WTC11 (cell line): ENCODE data around the gene VPS8. TPM values are rescaled to one million over a fixed set of nuclear protein-coding genes. Genes with fewer than 3 reads are reported as not detected.

Experiments
- ATAC-seq: fragments of 200-7000 bp; cut with Tn5 transposase; 2 replicates; pipeline ENCODE4 v1.10.0; 2021; ENCODE audit warnings: mild to moderate bottlenecking, moderate library complexity
- CTCF ChIA-PET: fragments of 300-600 bp; sonication (Branson Sonifier 250); formaldehyde crosslinking; loops from one replicate; lab custom pipeline; 2021; ENCODE audit warnings: antibody characterized with exemption; lab: Charles Lee
- POLR2A ChIA-PET: fragments of 350-600 bp; sonication (Branson Sonifier 250); formaldehyde crosslinking; loops from one replicate; lab custom pipeline; 2021; ENCODE audit warnings: antibody characterized with exemption; lab: Charles Lee
- DNase-seq: peaks from one replicate; pipeline ENCODE4 v3.0.0; 2021; ENCODE audit warnings: low spot score
- H3K27ac Mint-ChIP-seq: 2 replicates; pipeline ENCODE4 v1.8.0; 2021; ENCODE audit warnings: mixed read lengths
- H3K27me3 Mint-ChIP-seq: 2 replicates; pipeline ENCODE4 v1.8.0; 2021; ENCODE audit warnings: low read depth, mild to moderate bottlenecking, moderate library complexity, mixed read lengths
- H3K36me3 Mint-ChIP-seq: 2 replicates; pipeline ENCODE4 v1.8.0; 2021; ENCODE audit warnings: mixed read lengths
- H3K4me1 Mint-ChIP-seq: 2 replicates; pipeline ENCODE4 v1.8.0; 2022; ENCODE audit warnings: mixed read lengths
- H3K4me3 Mint-ChIP-seq: 2 replicates; pipeline ENCODE4 v1.8.0; 2021; ENCODE audit warnings: mild to moderate bottlenecking, moderate library complexity, mixed read lengths
- H3K9me3 Mint-ChIP-seq: 2 replicates; pipeline ENCODE4 v1.8.0; 2021; ENCODE audit warnings: mixed read lengths
- ATF1 ChIP-seq: sonication (generic); formaldehyde crosslinking; IDR thresholded peaks from 2 replicates; pipeline ENCODE4 v1.8.1; 2023; ENCODE audit warnings: mild to moderate bottlenecking, moderate library complexity, missing genetic modification reagents
- CREB1 ChIP-seq: sonication (generic); formaldehyde crosslinking; IDR thresholded peaks from 2 replicates; pipeline ENCODE4 v1.8.0; 2023; ENCODE audit warnings: mild to moderate bottlenecking, missing genetic modification reagents
- ESRRA ChIP-seq: sonication (generic); formaldehyde crosslinking; IDR thresholded peaks from 2 replicates; pipeline ENCODE4 v1.8.1; 2022; ENCODE audit warnings: mild to moderate bottlenecking, missing genetic modification reagents, borderline replicate concordance
- FOXK1 ChIP-seq: sonication (generic); formaldehyde crosslinking; IDR thresholded peaks from 2 replicates; pipeline ENCODE4 v1.8.0; 2022; ENCODE audit warnings: mild to moderate bottlenecking, moderate library complexity, missing genetic modification reagents
- HMGA2 ChIP-seq: fragments of 250-450 bp; sonication (Bioruptor Pico); IDR thresholded peaks from 2 replicates; pipeline ENCODE4 v1.4.0; 2021; ENCODE audit warnings: mild to moderate bottlenecking, moderate library complexity
- MXD4 ChIP-seq: fragments of 250-450 bp; sonication (Bioruptor Pico); IDR thresholded peaks from 2 replicates; pipeline ENCODE4 v1.8.0; 2021; ENCODE audit warnings: mild to moderate bottlenecking, moderate library complexity, borderline replicate concordance
- SOX15 ChIP-seq: fragments of 250-450 bp; sonication (Bioruptor Pico); IDR thresholded peaks from 2 replicates; pipeline ENCODE4 v1.9.0; 2021; ENCODE audit warnings: mild to moderate bottlenecking
- ZNF138 ChIP-seq: sonication (generic); formaldehyde crosslinking; conservative IDR thresholded peaks from 2 replicates; pipeline ENCODE4 v1.8.1; 2022; ENCODE audit warnings: mild to moderate bottlenecking, moderate library complexity, missing genetic modification reagents
- ZNF232 ChIP-seq: sonication (generic); formaldehyde crosslinking; IDR thresholded peaks from 2 replicates; pipeline ENCODE4 v1.8.0; 2022; ENCODE audit warnings: mild to moderate bottlenecking, missing genetic modification reagents
- total RNA-seq: library from RNA; stranded (reverse); gene quantifications from 3 replicates; pipeline ENCODE4 v1.2.3, GENCODE V29; 2021
- TF ChIP-seq, protein P1 (sequence below): sonication (generic); formaldehyde crosslinking; IDR thresholded peaks from 2 replicates; pipeline ENCODE4 v1.8.0; 2023; ENCODE audit warnings: missing genetic modification reagents, mild to moderate bottlenecking, borderline replicate concordance
- TF ChIP-seq, protein P2 (sequence below): sonication (generic); formaldehyde crosslinking; IDR thresholded peaks from 2 replicates; pipeline ENCODE4 v1.8.0; 2022; ENCODE audit warnings: missing genetic modification reagents
- TF ChIP-seq, protein P3 (sequence below): sonication (generic); formaldehyde crosslinking; conservative IDR thresholded peaks from 2 replicates; pipeline ENCODE4 v1.8.1; 2022; ENCODE audit warnings: mild to moderate bottlenecking, missing genetic modification reagents
- TF ChIP-seq, protein P4 (sequence below): fragments of 250-450 bp; sonication (Bioruptor Pico); IDR thresholded peaks from 2 replicates; pipeline ENCODE4 v1.9.0; 2021; ENCODE audit warnings: mild to moderate bottlenecking
- TF ChIP-seq, protein P5 (sequence below): sonication (generic); formaldehyde crosslinking; IDR thresholded peaks from 2 replicates; pipeline ENCODE4 v1.8.0; 2022; ENCODE audit warnings: mild to moderate bottlenecking, missing genetic modification reagents
- TF ChIP-seq, protein P6 (sequence below): sonication (generic); formaldehyde crosslinking; IDR thresholded peaks from 2 replicates; pipeline ENCODE4 v1.8.0; 2022; ENCODE audit warnings: mild to moderate bottlenecking, missing genetic modification reagents

The VPS8 gene
- total RNA-seq, 1 experiment from 2014 or later: 44.9 TPM

DNA sequence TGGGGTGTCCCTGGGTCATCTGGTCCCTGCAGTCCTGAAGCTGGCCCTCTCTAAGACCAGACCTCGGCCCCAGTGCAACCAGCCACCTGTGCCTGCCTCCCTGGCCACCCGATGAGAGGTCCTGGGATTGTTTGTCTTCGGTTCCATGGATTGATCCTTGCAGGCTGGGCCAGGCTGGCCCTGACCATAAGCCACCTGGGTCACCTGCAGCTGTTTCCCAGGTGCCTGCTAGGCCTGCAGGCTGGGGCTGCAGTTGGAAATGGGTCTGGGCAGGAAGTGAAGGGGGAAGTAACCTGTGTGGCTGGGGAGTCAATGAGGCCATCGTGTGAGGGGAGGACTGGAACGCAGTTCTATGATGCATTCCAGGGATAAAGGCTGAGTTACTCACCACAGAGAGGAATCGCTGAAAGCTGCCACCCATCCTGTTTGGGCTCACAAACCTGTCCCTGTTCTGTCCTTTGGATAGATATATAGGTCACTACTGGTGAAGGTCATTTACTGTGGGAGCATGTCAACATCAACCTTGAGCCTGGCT lies 30.9 kb upstream of the VPS8 start:
- DNase-seq: no peak
- TF ChIP-seq, protein P1, sequence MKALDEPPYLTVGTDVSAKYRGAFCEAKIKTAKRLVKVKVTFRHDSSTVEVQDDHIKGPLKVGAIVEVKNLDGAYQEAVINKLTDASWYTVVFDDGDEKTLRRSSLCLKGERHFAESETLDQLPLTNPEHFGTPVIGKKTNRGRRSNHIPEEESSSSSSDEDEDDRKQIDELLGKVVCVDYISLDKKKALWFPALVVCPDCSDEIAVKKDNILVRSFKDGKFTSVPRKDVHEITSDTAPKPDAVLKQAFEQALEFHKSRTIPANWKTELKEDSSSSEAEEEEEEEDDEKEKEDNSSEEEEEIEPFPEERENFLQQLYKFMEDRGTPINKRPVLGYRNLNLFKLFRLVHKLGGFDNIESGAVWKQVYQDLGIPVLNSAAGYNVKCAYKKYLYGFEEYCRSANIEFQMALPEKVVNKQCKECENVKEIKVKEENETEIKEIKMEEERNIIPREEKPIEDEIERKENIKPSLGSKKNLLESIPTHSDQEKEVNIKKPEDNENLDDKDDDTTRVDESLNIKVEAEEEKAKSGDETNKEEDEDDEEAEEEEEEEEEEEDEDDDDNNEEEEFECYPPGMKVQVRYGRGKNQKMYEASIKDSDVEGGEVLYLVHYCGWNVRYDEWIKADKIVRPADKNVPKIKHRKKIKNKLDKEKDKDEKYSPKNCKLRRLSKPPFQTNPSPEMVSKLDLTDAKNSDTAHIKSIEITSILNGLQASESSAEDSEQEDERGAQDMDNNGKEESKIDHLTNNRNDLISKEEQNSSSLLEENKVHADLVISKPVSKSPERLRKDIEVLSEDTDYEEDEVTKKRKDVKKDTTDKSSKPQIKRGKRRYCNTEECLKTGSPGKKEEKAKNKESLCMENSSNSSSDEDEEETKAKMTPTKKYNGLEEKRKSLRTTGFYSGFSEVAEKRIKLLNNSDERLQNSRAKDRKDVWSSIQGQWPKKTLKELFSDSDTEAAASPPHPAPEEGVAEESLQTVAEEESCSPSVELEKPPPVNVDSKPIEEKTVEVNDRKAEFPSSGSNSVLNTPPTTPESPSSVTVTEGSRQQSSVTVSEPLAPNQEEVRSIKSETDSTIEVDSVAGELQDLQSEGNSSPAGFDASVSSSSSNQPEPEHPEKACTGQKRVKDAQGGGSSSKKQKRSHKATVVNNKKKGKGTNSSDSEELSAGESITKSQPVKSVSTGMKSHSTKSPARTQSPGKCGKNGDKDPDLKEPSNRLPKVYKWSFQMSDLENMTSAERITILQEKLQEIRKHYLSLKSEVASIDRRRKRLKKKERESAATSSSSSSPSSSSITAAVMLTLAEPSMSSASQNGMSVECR (CRISPR knock-in tag): no peak
- TF ChIP-seq ZNF138 (CRISPR knock-in tag) (no peak), MXD4 (CRISPR knock-in tag) (no peak), ZNF232 (CRISPR knock-in tag) (no peak), CREB1 (no peak), ATF1 (no peak), ESRRA (CRISPR knock-in tag) (no peak), SOX15 (no peak), HMGA2 (no peak), FOXK1 (no peak)
- TF ChIP-seq, protein P2, sequence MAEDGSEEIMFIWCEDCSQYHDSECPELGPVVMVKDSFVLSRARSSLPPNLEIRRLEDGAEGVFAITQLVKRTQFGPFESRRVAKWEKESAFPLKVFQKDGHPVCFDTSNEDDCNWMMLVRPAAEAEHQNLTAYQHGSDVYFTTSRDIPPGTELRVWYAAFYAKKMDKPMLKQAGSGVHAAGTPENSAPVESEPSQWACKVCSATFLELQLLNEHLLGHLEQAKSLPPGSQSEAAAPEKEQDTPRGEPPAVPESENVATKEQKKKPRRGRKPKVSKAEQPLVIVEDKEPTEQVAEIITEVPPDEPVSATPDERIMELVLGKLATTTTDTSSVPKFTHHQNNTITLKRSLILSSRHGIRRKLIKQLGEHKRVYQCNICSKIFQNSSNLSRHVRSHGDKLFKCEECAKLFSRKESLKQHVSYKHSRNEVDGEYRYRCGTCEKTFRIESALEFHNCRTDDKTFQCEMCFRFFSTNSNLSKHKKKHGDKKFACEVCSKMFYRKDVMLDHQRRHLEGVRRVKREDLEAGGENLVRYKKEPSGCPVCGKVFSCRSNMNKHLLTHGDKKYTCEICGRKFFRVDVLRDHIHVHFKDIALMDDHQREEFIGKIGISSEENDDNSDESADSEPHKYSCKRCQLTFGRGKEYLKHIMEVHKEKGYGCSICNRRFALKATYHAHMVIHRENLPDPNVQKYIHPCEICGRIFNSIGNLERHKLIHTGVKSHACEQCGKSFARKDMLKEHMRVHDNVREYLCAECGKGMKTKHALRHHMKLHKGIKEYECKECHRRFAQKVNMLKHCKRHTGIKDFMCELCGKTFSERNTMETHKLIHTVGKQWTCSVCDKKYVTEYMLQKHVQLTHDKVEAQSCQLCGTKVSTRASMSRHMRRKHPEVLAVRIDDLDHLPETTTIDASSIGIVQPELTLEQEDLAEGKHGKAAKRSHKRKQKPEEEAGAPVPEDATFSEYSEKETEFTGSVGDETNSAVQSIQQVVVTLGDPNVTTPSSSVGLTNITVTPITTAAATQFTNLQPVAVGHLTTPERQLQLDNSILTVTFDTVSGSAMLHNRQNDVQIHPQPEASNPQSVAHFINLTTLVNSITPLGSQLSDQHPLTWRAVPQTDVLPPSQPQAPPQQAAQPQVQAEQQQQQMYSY: no peak
- TF ChIP-seq, protein P3, sequence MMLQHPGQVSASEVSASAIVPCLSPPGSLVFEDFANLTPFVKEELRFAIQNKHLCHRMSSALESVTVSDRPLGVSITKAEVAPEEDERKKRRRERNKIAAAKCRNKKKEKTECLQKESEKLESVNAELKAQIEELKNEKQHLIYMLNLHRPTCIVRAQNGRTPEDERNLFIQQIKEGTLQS (CRISPR knock-in tag): no peak
- TF ChIP-seq, protein P4, sequence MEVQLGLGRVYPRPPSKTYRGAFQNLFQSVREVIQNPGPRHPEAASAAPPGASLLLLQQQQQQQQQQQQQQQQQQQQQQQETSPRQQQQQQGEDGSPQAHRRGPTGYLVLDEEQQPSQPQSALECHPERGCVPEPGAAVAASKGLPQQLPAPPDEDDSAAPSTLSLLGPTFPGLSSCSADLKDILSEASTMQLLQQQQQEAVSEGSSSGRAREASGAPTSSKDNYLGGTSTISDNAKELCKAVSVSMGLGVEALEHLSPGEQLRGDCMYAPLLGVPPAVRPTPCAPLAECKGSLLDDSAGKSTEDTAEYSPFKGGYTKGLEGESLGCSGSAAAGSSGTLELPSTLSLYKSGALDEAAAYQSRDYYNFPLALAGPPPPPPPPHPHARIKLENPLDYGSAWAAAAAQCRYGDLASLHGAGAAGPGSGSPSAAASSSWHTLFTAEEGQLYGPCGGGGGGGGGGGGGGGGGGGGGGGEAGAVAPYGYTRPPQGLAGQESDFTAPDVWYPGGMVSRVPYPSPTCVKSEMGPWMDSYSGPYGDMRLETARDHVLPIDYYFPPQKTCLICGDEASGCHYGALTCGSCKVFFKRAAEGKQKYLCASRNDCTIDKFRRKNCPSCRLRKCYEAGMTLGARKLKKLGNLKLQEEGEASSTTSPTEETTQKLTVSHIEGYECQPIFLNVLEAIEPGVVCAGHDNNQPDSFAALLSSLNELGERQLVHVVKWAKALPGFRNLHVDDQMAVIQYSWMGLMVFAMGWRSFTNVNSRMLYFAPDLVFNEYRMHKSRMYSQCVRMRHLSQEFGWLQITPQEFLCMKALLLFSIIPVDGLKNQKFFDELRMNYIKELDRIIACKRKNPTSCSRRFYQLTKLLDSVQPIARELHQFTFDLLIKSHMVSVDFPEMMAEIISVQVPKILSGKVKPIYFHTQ: no peak
- TF ChIP-seq, protein P5, sequence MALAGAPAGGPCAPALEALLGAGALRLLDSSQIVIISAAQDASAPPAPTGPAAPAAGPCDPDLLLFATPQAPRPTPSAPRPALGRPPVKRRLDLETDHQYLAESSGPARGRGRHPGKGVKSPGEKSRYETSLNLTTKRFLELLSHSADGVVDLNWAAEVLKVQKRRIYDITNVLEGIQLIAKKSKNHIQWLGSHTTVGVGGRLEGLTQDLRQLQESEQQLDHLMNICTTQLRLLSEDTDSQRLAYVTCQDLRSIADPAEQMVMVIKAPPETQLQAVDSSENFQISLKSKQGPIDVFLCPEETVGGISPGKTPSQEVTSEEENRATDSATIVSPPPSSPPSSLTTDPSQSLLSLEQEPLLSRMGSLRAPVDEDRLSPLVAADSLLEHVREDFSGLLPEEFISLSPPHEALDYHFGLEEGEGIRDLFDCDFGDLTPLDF: no peak
- TF ChIP-seq, protein P6, sequence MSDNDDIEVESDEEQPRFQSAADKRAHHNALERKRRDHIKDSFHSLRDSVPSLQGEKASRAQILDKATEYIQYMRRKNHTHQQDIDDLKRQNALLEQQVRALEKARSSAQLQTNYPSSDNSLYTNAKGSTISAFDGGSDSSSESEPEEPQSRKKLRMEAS (CRISPR knock-in tag): no peak
- TF ChIP-seq, all 79 proteins: peak for 0
- CTCF ChIA-PET: interaction anchor here (0.6 to 1.3 kb wide), 2 partner anchors 21 to 305 kb away, joined by 3 read pairs; no protein-coding TSS in a partner anchor
- Mint-ChIP-seq H3K9me3 (no peaks in the 10 kb centered on the region), H3K27me3 (no peaks in the 10 kb centered on the region; the same call in none of the 2 replicates), H3K4me1 (peaks cover 50% of the 10 kb centered on the region), H3K27ac (no peak overlapping the region), H3K36me3 (no peaks in the 10 kb centered on the region), H3K4me3 (no peak overlapping the region)
- POLR2A ChIA-PET: interaction anchor here (0.7 kb wide), 1 partner anchor 235 kb away, joined by 5 read pairs; no protein-coding TSS in a partner anchor
- ATAC-seq: no peak
